HFF-Myc (cell line): Measurements from ENCODE around the gene PTCRA.
"Not testable (repeated sequence)": the region's sequence is repeated elsewhere in the genome, so short reads cannot be mapped to it uniquely, and the experiment has no call there.

Source experiments
- DNase-seq: peaks from one replicate; pipeline ENCODE4 v3.0.0-alpha.2; 2011; ENCODE audit warnings: low read depth; ENCODE audit errors: extremely low read depth
- H3K4me3 ChIP-seq: replicated peaks from 2 replicates; pipeline ENCODE4 v1.5.1; 2011; ENCODE audit warnings: low read depth, mild to moderate bottlenecking, control low read depth, low read length
- TF ChIP-seq, protein P1 (sequence below): IDR thresholded peaks from 2 replicates; pipeline ENCODE4 v1.5.1; 2012; ENCODE audit warnings: mild to moderate bottlenecking, low read depth, low read length, control low read depth; ENCODE audit errors: missing control alignments

PTCRA gene

DNA sequence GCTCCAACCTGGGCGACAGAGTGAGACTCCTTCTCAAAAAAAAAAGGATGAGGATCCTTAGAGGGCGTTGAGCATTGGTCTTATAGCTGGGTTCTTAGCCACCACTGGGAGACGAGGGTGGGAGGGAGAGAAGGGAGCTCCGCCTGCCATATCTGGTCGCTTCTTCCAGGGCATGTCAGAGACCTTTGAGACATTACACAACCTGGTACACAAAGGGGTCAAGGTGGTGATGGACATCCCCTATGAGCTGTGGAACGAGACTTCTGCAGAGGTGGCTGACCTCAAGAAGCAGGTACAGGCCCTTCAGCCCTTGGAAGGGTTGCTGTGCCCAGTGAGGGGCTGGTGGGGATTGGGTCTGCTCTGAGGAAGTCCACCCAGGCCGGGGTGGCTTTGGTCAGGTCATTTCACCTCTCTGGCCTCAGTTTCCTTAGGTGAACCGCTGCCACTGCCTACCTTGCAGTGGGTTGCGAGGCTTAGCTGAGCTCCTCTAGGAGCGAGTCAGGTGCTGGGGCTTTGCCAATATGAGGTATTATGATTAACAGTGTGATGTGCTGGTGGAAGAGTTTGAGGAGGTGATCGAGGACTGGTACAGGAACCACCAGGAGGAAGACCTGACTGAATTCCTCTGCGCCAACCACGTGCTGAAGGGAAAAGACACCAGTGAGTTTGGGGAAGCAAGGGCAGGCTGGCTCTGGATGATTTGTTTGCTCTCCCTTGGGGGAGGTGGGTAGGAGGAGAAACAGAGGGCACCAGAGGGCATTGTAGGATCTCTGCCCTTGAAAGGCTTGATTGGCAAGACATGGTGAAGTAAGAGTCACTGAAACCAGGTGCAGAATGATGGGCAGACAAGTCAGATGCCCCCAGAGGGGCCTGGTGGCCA lies 21.9 kb downstream of the PTCRA start:
- TF ChIP-seq, protein P1, sequence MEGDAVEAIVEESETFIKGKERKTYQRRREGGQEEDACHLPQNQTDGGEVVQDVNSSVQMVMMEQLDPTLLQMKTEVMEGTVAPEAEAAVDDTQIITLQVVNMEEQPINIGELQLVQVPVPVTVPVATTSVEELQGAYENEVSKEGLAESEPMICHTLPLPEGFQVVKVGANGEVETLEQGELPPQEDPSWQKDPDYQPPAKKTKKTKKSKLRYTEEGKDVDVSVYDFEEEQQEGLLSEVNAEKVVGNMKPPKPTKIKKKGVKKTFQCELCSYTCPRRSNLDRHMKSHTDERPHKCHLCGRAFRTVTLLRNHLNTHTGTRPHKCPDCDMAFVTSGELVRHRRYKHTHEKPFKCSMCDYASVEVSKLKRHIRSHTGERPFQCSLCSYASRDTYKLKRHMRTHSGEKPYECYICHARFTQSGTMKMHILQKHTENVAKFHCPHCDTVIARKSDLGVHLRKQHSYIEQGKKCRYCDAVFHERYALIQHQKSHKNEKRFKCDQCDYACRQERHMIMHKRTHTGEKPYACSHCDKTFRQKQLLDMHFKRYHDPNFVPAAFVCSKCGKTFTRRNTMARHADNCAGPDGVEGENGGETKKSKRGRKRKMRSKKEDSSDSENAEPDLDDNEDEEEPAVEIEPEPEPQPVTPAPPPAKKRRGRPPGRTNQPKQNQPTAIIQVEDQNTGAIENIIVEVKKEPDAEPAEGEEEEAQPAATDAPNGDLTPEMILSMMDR: no peak
- H3K4me3 ChIP-seq: no peak overlapping the region
- DNase-seq: no peak

DNA sequence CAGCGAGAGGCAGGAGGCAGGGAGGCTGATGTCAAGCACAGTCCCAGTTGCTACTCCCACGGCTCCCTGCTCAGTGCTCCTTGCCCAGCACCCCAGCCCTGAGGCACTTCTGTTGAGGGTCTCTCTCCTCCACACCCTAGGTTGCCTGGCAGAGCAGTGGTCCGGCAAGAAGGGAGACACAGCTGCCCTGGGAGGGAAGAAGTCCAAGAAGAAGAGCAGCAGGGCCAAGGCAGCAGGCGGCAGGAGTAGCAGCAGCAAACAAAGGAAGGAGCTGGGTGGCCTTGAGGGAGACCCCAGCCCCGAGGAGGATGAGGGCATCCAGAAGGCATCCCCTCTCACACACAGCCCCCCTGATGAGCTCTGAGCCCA lies 22.6 kb downstream of the PTCRA start:
- no peak for DNase-seq
- no peak overlapping the region for H3K4me3 ChIP-seq
- TF ChIP-seq, protein P1: no peak

DNA sequence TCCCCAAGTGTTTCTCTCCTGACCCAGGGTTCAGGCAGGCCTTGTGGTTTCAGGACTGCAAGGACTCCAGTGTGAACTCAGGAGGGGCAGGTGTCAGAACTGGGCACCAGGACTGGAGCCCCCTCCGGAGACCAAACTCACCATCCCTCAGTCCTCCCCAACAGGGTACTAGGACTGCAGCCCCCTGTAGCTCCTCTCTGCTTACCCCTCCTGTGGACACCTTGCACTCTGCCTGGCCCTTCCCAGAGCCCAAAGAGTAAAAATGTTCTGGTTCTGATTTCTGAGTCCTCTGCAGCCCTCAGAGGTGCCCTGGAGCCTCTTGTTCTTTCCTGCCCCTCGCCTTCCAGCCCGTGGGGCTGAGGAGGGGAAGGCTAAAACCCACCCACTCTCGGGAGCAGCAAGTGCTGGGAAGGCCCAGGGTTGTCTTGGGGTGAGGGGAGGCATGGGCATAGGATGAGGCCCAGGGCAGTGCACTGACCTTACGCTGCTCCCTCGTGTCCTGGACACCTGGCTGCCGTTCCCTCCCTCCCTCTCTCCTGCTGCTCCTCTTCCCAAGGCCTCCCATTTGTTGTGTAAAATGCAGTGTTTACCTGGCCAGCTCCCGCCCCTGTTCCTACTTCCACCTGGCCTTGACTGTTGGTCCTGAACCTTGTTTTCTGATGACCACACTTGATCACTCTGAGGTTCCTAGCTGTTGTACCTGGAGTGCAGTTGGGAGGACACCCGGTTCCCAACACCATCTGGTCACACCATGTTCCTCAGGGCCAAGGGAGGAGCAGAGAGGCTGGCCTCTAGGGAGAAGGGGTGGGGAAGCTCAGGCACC lies 23.3 kb downstream of the PTCRA start:
- DNase-seq: no peak

DNA sequence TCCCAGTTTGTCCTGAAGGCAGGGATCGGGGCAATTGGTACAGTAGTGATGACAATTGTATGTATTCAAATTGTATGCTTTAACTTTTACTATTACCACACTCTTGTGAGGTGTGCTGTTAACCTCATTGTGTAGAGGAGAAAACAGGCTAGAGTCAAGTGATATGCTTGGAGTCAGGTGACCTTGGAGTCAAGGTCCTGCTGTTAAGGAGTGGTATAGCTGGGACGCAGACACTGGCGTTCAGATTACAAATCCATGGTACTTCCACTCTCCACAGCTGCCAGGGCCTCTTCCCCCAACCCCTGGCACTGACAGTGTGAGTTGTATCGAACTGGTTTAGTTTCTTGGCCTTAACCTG lies 23.9 kb downstream of the PTCRA start:
- TF ChIP-seq, protein P1: no peak
- DNase-seq: no peak
- H3K4me3 ChIP-seq: no peak overlapping the region

More for the DNA sequence above, 23.3 kb downstream of the PTCRA start:
- no peak overlapping the region for H3K4me3 ChIP-seq
- TF ChIP-seq, protein P1: no peak

DNA sequence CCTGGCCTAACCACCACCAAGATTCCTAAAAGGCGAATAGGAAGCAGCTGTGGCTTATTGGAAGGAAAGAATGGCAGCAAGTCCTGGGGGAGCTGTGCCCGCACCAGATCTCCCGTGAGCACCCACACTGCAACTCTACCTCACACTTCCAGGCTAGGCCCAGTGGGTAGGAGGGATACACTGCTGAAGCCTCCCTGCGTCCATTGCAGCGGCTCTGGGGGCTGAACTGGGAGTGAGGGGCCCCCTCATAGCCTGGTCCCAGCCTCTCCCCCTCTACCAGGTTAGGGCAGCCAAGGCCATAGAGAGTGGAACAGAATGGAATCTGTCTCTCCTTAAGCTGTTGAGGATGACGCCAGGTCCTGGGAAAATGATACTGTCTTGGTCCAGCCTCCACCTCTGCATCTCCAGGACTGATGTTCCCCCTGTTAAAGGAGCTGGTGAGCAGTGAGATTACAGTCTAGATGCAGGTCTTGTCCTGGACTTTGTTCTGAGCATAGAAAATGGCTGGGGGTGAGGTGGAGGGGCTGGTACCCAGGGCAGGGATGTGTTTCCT lies 24.7 kb downstream of the PTCRA start:
- DNase-seq: no peak
- TF ChIP-seq, protein P1: no peak
- H3K4me3 ChIP-seq: no peak overlapping the region

DNA sequence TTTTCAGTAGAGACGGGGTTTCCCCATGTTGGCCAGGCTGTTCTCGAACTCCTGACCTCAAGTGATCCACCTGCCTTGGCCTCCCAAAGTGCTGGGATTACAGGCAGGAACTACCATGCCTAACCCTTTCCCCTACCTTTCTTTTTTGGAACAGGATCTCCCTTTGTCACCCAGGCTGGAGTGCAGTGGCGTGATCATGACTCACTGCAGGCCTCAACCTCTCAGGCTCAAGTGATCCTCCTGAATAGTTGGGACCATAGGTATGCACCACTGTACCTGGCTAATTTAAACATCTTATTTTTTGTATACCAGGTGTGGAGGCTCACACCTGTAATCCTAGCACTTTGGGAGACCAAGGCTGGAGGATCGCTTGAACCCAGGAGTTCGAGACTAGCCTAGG lies 25.5 kb downstream of the PTCRA start:
- not testable (repeated sequence) for H3K4me3 ChIP-seq, DNase-seq

DNA sequence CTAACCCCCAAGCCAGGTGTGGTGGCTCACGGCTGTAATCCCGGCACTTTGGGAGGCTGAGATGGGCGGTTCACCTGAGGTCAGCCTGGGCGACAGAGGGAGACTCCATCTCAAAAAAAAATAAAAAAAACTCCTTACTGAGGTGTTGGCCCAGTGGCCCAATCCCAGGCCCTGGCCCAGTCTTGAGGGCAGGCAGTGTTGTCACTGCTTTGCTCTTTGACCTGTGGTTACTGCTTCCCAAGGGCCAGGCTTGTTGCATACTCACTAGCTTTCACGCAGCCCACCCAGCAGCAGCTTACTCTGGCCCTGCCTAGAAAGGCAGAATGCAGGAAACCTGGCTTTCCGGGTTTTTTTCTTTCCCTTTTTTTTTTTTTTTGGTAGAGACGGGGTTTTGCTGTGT lies 26.6 kb downstream of the PTCRA start:
- TF ChIP-seq, protein P1: no peak
- no peak overlapping the region for H3K4me3 ChIP-seq
- no peak for DNase-seq
